Measurements from ENCODE around the gene CLCN2. TPM values are rescaled to one million over a fixed set of nuclear protein-coding genes. Genes with fewer than 3 reads are reported as not detected.

The CLCN2 gene
- total and polyA plus RNA-seq, 2 of the 4 experiments (the other 2 are of a cell fraction): 2.9 to 5.8 TPM

DNA sequence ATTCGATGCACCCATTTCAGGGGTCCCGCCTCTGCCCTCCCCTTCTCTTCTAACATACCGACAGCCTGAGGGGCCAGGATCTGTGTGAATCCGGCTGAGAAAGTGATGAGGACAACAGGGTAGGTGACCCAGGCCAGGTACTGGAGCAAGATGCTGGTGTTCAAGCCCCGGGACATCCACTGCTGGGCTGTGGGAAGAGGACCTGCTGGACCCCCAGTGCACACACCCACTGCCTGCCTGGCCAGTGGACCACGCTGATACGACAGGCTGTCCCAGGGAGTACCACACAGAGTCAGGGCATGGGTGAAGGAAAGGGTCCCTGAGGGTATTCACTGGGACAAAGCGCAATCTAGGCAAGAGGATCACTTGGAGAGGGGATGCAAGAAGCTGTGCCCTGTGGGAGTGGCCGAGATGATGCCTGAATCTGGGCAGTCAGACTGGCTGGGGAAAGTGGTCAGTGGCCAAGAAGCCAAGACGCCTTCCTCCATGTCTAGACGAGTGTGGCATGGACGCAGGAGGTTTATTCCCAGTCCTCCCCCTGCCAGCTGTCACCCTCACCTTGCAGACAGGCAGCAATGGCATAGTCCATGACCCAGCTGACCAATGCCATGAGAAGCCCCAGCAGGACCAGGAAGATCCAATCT lies 3.2 kb downstream of the CLCN2 start:
- H3K4me1 ChIP-seq (ENCODE audit: control insufficient read depth, insufficient read depth, low read length): peaks cover 7% of the 10 kb centered on the region
- peaks cover 5 to 18% of the 10 kb centered on the region in 2 experiments for H3K79me1 ChIP-seq (ENCODE audit: low read depth in 1 of 2, low read length in 2 of 2)
- in situ Hi-C loops (cut with MboI; ENCODE audit: low sequenced_read_pairs) (no loop called here), intact Hi-C loops (cut with micrococcal nuclease) (no loop called here), dilution Hi-C loops (cut with HindIII; ENCODE audit: low sequenced_read_pairs, unreplicated experiment) (loop anchor here (25.0 kb wide), 1 partner anchor 179 kb away; no protein-coding TSS in a partner anchor)
- ChIA-PET POLR2A (ENCODE audit: unreplicated experiment) (interaction anchor here (0.5 kb wide), 1 partner anchor 27 kb away, joined by 5 read pairs; no protein-coding TSS in a partner anchor), CTCF (interaction anchor here (0.9 kb wide), 1 partner anchor 155 kb away, joined by 3 read pairs; no protein-coding TSS in a partner anchor)
- peaks cover 18% of the 10 kb centered on the region; the same call in 1 of the 2 replicates for H3K9me1 ChIP-seq (ENCODE audit: insufficient read depth, low read length)
- 94% methylated on average over 6 of the region's 12 CpGs; no CpG with 5 or more reads in 1 of the 2 experiments for WGBS, 2 experiments (ENCODE audit: extremely low coverage in 2 of 2, insufficient read length in 1 of 2)
- ATAC-seq (ENCODE audit: low read depth) (no peak), DNase-seq (no peak)
- H3K4me2 ChIP-seq (ENCODE audit: low read depth, low read length): no peak overlapping the region
- H4K91ac ChIP-seq (ENCODE audit: insufficient read depth, low read depth, low read length): no peak overlapping the region
- H3K18ac ChIP-seq (ENCODE audit: low read depth, low read length): no peak overlapping the region
- no peak overlapping the region for H2AFZ ChIP-seq (replicated peaks; ENCODE audit: low read length, poor library complexity)
- H2AK5ac ChIP-seq (ENCODE audit: low read depth, low read length): no peak overlapping the region
- no peak overlapping the region for H2BK5ac ChIP-seq (ENCODE audit: low read depth, low read length, poor library complexity, severe bottlenecking)
- H3K4ac ChIP-seq (ENCODE audit: low read depth, low read length): no peak overlapping the region
- H4K5ac ChIP-seq (ENCODE audit: low read depth, low read length): no peak overlapping the region
- H3K36me3 ChIP-seq (ENCODE audit: control insufficient read depth, insufficient read depth, low read length): peaks cover 9% of the 10 kb centered on the region
- no peaks in the 10 kb centered on the region for H3K9me3 ChIP-seq (ENCODE audit: control insufficient read depth, insufficient read depth, low read length)
- H3K27ac ChIP-seq (ENCODE audit: insufficient read depth, low read length): no peak overlapping the region
- no peak overlapping the region for H2BK15ac ChIP-seq (ENCODE audit: low read depth, low read length)
- TF ChIP-seq, protein P1, sequence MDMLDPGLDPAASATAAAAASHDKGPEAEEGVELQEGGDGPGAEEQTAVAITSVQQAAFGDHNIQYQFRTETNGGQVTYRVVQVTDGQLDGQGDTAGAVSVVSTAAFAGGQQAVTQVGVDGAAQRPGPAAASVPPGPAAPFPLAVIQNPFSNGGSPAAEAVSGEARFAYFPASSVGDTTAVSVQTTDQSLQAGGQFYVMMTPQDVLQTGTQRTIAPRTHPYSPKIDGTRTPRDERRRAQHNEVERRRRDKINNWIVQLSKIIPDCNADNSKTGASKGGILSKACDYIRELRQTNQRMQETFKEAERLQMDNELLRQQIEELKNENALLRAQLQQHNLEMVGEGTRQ (IDR thresholded peaks at IDR 0.05; ENCODE audit: low read depth, low read length): no peak
- TF ChIP-seq, protein P2, sequence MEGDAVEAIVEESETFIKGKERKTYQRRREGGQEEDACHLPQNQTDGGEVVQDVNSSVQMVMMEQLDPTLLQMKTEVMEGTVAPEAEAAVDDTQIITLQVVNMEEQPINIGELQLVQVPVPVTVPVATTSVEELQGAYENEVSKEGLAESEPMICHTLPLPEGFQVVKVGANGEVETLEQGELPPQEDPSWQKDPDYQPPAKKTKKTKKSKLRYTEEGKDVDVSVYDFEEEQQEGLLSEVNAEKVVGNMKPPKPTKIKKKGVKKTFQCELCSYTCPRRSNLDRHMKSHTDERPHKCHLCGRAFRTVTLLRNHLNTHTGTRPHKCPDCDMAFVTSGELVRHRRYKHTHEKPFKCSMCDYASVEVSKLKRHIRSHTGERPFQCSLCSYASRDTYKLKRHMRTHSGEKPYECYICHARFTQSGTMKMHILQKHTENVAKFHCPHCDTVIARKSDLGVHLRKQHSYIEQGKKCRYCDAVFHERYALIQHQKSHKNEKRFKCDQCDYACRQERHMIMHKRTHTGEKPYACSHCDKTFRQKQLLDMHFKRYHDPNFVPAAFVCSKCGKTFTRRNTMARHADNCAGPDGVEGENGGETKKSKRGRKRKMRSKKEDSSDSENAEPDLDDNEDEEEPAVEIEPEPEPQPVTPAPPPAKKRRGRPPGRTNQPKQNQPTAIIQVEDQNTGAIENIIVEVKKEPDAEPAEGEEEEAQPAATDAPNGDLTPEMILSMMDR (conservative IDR thresholded peaks at IDR 0.05; ENCODE audit: low read depth, low read length): no peak
- TF ChIP-seq FOS (IDR thresholded peaks at IDR 0.05; ENCODE audit: low read depth, low read length): no peak
- TF ChIP-seq CEBPB (IDR thresholded peaks at IDR 0.05; ENCODE audit: low read depth, low read length): no peak
- TF ChIP-seq SMC3 (IDR thresholded peaks at IDR 0.05; ENCODE audit: low read depth, low read length): no peak
- no peak for TF ChIP-seq CHD1 (IDR thresholded peaks at IDR 0.05; ENCODE audit: low read depth, low read length)
- TF ChIP-seq MXI1 (IDR thresholded peaks at IDR 0.05; ENCODE audit: borderline replicate concordance, low read depth, low read length): no peak
- TF ChIP-seq MAZ (IDR thresholded peaks at IDR 0.05; ENCODE audit: borderline replicate concordance, low read depth, low read length): no peak
- no peak for TF ChIP-seq NFE2L2 (IDR thresholded peaks at IDR 0.05; ENCODE audit: low read depth, low read length)
- no peak for TF ChIP-seq MAFK (IDR thresholded peaks at IDR 0.05; ENCODE audit: low read depth, low read length)
- TF ChIP-seq RFX5 (IDR thresholded peaks at IDR 0.05; ENCODE audit: low read depth, low read length): no peak
- TF ChIP-seq RAD21 (IDR thresholded peaks at IDR 0.05; ENCODE audit: low read length): no peak
- no peak for TF ChIP-seq RCOR1 (IDR thresholded peaks at IDR 0.05; ENCODE audit: insufficient replicate concordance, low read length)
- no peak for TF ChIP-seq POLR2A (IDR thresholded peaks at IDR 0.05; ENCODE audit: low read depth, low read length)
- TF ChIP-seq, protein P3, sequence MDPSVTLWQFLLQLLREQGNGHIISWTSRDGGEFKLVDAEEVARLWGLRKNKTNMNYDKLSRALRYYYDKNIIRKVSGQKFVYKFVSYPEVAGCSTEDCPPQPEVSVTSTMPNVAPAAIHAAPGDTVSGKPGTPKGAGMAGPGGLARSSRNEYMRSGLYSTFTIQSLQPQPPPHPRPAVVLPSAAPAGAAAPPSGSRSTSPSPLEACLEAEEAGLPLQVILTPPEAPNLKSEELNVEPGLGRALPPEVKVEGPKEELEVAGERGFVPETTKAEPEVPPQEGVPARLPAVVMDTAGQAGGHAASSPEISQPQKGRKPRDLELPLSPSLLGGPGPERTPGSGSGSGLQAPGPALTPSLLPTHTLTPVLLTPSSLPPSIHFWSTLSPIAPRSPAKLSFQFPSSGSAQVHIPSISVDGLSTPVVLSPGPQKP (IDR thresholded peaks at IDR 0.05; ENCODE audit: borderline replicate concordance, low read depth, low read length): no peak
- no peak for TF ChIP-seq BHLHE40 (IDR thresholded peaks at IDR 0.05; ENCODE audit: low read depth, low read length)
- no peak overlapping the region for H3K56ac ChIP-seq (ENCODE audit: extremely low read depth, insufficient read depth, low read length)
- H2BK20ac ChIP-seq (ENCODE audit: low read depth, low read length): no peak overlapping the region
- H3K14ac ChIP-seq (replicated peaks; ENCODE audit: low read depth, low read length): no peak overlapping the region
- H3K27me3 ChIP-seq (ENCODE audit: control insufficient read depth, insufficient read depth, low read length): no peaks in the 10 kb centered on the region
- no peak overlapping the region for H2AK9ac ChIP-seq (replicated peaks; ENCODE audit: low read depth, low read length, poor library complexity)
- H4K20me1 ChIP-seq (ENCODE audit: insufficient read depth, low read length): peaks cover 10% of the 10 kb centered on the region
- H3K9ac ChIP-seq (ENCODE audit: low read depth, low read length): no peak overlapping the region
- no peak overlapping the region for H3K23ac ChIP-seq (ENCODE audit: low read depth, low read length)
- no TSS peak for BruUV-seq (replicated peaks)
- no peak overlapping the region for H2BK120ac ChIP-seq (ENCODE audit: low read depth, low read length)
- H4K8ac ChIP-seq (ENCODE audit: low read depth in 2 of 2, low read length in 2 of 2): no peak overlapping the region
- H3K4me3 ChIP-seq (ENCODE audit: insufficient read depth, low read depth, low read length): no peak overlapping the region

Measured in IMR-90 (cell line).